Dermis blood vessel endothelial cell (primary cell): ENCODE measurements around the gene TRDN. TPM values are rescaled to one million over a fixed set of nuclear protein-coding genes. Genes with fewer than 3 reads are reported as not detected.

ENCODE experiments used
- DNase-seq: peaks from one replicate; pipeline ENCODE4 v3.0.0; 2010
- total RNA-seq: library from RNA; depleted of rRNA; stranded (reverse); fragments of >200 nt; gene quantifications from 2 replicates; pipeline ENCODE4 v1.2.3, GENCODE V29; 2014

Gene TRDN
- not detected in 2 replicates for total RNA-seq

- DNase-seq = no peak
Observed at GRCh38 chr6:123636782-123637181, at the start of gene TRDN. TRDN (minus strand) TSS chr6:123636950; CDS start chr6:123636775, 175 bp downstream.

DNA sequence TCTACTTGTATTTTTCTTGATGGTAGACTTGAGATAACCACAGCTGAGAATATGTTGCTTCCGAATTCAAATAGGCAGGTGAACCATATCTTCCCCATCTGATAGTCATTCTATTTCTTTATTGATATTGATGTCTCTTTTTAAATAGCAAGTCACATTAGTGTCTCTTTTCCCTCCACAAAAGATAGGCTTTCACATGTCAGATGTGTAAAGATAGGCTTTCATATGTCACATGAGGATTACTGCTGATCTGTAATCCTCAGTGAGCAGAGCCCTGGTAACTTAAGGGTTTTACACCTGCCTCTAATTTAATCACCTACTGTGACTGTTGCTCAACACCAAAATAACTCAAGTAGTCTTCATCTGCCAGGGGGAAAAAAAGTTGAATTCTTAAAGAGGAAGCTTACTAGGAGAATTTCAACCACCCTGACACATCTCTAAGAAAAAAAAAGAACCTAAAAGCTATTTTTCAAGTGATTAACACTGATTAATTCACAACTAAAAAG is 45.3 kb upstream of the TRDN start:
- no peak for DNase-seq

DNA sequence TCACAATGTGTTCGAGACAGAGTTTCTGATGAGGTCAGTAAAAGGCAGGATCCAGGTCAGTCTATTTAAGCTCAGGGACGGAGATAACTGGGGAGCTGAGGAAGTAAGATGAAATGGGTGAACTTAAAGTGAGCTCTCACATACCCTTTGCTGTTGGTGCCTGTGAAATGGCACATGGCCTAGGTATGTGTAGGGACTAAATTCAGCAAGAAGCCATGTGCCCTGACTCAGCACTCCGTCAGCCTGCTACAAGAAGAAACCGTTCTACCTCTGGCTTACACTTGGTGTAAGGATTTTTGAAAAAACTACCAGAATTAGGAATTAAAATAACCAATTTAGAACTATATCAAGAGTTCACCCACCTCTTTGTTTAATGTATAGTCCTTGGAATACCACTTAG is 41.1 kb upstream of the TRDN start:
- DNase-seq = no peak

GRCh38 chr6:123676793-123677192 is 40.0 kb upstream of the TRDN start:
- DNase-seq = no peak

DNA sequence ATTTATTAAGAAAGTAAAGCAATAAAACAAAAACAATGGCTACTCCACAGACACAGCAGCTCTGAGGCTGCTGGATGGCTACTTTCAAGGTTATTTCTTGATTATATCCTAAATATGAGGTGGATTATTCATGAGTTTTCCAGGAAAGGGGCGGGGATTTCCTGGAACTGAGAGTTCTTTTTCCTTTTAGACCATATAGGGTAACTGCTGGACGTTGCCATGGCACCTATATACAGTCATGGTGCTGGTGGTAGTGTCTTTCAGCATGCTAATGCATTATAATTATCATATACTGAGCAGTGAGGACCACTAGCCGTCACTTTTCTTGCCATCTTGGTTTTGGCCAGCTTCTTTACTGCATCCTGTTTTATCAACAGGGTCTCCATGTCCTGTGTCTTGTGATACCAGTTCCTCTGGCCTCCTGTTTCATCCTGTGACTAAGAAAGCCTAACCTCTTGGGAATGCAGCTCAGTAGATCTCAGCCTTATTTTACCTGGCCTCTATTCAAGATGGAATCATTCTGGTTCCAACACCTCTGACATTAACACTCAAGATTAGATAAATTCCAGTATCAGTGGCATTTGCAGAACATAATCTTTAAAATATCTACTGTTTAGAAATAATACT is 32.3 kb upstream of the TRDN start:
- DNase-seq = no peak

- no peak for DNase-seq
Observed at GRCh38 chr6:123668063-123668462, 31.3 kb upstream of the TRDN start.

GRCh38 chr6:123663436-123663835 is 26.7 kb upstream of the TRDN start:
- DNase-seq = no peak

GRCh38 chr6:123662757-123663156 is 26.0 kb upstream of the TRDN start:
- DNase-seq = no peak

DNA sequence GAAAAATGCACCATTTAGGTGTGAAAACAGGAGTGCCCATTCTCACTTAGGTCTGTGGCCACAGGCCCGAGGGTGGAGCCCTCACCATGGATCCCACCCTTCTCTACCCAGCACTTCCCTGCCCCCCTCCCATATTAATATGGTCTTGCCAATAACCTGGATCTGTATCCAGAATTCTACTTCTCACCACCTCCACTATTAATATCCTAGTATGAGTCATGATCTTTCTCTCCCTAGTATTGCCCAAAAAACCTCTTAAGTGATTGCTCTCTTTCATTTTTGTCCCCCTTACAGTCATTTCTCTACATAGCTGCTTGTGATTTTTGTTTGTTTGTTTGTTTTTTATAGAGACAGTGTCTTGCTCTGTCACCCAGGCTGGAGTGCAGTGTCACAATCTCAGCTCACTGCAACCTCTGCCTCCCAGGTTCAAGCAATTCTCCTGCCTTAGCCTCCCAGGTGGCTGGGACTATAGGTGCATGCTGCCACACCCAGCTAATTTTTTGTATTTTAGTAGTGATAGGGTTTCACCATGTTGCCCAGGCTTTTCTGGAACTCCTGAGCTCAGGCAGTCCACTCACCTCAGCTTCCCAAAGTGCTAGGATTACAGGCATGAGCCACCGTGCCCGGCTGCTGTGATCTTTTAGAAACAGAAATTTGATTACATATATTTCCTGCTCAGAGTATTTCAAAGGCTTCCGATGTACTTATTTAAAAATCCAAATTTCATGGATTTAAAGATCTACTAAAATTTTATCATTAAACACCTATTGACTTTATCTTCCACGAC is 24.5 kb upstream of the TRDN start:
- no peak for DNase-seq

DNA sequence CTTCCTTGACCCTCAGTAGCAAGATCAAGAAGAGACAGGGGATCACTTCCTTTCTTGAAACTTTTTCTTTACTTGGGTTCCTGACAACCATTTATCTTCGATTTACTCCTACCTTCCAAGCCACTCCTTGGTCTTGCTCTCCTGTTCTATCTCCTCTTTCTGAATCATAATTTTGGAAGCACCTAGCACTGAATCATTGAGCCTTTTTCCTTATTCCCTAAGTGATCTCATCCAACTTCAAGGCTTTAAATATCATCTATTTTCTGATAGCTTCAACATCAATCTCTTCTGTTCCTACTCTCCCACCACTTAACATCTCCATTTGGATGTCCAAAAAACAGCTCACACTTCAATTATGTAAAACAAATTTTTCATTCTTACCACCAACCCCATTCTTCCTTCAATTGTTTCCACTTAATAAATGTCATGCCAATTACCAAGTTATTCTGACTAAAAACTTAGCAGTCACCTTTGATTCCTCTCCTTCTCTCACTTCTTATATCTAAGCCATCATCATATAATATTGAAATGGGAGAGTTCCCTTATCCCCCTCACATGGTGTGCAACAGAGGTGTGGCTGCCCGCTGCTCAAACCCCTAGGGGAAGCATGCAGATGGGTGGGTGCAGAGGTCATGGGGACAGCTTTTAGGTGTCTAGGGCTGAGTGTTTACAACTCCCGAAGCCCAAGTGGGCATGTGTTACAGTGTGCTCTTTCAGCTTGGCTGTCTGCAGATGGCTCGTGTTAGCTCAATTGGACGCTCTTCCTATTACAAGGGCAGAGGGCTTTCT is 23.4 kb upstream of the TRDN start:
- DNase-seq = no peak

DNA sequence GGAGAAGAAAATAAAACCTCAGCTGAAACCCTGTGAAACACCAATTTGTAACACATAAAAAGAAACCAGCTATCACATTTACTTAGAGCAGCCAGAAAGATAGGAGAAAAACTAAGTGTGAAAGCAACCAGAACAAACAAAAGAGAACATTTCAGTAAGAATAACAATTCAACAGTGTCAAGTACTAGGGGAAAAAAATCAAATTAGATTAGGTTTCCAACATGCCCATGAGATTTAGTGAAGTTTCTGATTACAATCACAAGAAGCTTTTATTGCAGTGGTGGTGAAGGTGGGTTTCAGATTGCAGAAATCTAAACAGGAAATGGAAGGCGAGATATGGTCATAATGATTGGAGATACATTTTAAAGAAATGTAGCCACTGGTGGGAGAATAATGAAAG is 22.1 kb upstream of the TRDN start:
- no peak for DNase-seq

DNA sequence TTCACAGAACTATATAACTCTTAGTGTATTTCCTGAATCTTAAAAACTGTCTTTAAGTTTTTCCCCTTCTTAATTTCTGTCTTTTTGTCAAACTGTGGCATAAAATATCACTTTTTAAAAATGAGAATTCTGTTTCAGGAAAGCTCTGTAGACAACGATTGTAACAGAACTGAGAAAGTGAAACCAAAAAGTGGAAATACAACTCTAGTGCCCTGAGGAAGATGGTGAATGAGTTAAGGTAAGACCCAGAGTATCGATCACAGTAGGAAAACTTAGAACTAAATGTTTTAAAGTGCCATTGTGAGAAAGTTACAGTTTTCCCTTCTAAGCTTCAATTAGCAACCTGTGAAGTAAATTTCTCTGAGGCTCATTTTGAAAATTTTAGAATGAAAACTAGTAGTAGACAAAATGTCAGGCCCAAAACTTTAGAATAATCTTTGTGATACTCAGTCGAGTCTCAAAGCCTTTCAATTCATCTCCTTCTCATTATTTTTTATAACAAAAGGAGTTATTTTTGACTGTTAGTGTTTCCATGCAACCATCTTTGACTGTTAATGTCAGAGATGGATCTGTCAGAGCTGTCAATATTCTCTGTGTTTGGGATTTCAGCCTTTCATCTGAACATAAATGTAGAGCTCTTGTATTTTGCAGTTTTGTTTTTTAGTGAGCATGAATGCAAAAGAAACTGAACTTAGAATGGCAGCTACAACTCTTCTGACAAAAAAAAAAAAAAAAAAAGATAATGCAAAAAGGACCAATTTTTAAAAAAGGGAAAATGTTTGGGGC is 19.0 kb upstream of the TRDN start:
- DNase-seq = no peak

DNA sequence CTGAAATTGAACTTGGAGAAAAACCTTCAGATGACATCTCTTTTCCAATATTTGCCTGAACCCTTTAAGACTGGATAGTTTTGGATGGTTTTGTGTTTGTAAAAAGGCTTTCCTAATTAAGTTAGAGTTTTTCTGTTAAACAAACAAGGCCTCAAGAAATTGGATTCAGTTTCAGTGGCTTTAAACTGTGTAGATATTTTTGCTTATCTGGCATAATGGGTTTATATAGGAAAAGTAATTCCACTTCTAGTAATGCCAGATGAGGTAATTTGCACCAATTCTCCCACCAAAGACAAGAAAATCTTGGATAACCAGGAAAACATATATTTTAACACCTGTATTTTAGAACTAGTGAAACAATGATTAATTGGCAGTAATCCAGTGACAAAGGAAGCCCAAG is 12.0 kb upstream of the TRDN start:
- DNase-seq = no peak

GRCh38 chr6:123648020-123648580 is 11.3 kb upstream of the TRDN start:
- no peak for DNase-seq

DNA sequence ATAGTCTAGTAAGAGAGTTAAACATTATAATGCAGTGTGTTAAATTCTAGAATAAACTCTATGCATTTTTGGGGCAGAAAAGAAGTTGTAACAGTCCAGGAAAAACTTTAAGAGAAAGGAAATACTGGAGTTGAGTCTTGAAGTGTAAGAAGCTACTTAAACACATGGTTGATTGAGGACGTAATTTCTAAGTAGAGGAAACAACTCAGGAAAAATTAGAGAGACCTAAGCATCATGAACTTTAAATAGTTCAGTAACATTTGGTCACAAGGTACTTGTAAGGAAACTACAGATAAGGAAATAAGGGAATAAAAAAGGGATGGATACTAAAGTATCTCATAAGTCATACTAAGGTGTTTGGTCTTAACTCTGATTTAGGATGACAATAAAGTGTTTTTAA is 4.7 kb upstream of the TRDN start:
- no peak for DNase-seq

GRCh38 chr6:123640567-123641187 is 3.9 kb upstream of the TRDN start:
- no peak for DNase-seq

DNA sequence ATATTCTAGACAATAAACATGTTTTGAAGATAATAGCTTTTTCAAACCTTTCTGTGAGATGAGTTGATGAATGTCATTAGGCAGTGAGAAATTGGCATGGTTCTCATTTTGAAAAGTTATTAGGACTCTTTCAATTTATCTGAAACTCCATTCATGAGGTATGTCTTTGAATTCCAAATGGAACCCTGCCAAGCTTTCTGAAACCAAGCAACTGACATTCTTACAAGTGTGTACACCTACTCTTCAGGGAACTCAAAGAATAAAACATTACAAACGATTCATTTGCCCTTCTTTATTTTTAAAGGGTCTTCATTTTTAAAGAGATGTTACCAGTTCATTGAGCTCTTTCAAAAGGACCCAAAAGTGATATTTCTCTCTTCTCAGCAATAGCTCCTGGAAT is 2.1 kb upstream of the TRDN start:
- DNase-seq = no peak

- no peak for DNase-seq
Observed at GRCh38 chr6:123636282-123636681, 468 bp downstream of the TRDN start.

- no peak for DNase-seq
Observed at GRCh38 chr6:123635567-123635966, 1.2 kb downstream of the TRDN start.

DNA sequence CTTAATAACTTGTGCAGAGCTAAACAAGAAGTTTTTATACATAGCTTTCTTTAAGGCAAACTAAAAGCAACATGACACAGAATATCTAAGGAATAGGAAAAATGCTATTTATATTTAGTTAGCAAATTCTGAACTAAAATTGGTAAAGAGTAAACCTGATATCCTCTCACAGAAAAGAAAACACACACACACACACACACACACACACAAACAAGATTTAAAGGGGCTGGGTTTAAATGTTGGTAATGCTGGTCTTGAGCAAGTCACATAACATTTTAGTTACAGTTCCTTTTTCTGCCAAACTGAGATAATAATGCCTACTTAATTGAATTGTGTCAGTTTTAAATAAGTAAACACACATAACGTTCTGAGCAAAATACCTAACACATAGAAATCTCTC is 1.6 kb downstream of the TRDN start:
- no peak for DNase-seq

DNA sequence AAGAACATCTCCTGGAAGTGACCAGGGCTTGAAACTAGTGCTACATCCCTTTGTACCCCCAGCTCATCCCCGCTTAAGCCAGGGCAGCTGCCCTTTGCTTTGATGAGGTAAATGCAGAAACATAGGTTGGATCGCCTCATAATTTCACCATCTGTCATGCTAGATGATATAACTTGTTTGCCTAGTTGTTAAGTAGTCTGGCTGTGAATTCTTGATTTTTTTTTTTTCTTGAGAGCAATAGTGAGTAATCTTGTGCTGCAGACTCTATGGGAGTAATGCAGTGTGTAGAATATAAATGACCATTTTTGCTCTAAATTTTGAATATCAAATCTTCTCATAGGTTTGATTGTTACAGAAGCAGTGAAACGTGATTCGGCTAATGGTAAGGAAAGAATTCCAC is 4.1 kb downstream of the TRDN start:
- DNase-seq = no peak
